Activated T-cell treated with anti-CD3 and anti-CD28 coated beads, Interleukin-2, amount 50 U/mL, for 24 hours (primary cell): ENCODE data around the gene PNN.
"Not testable (repeated sequence)": the region's sequence is repeated elsewhere in the genome, so short reads cannot be mapped to it uniquely, and the experiment has no call there.

ENCODE experiments used
- DNase-seq: peaks from one replicate; pipeline ENCODE4 v3.0.0-alpha.2; 2020
- H3K27ac Mint-ChIP-seq: 2 replicates; pipeline ENCODE4 v1.8.0; 2020; ENCODE audit warnings: mild to moderate bottlenecking, mixed read lengths
- H3K27me3 Mint-ChIP-seq: 2 replicates; pipeline ENCODE4 v1.8.0; 2020; ENCODE audit warnings: mixed read lengths
- H3K36me3 Mint-ChIP-seq: 2 replicates; pipeline ENCODE4 v1.8.0; 2020; ENCODE audit warnings: low read depth, mixed read lengths
- H3K4me1 Mint-ChIP-seq: 2 replicates; pipeline ENCODE4 v1.8.0; 2020; ENCODE audit warnings: low read depth, mixed read lengths
- H3K4me3 Mint-ChIP-seq: 2 replicates; pipeline ENCODE4 v1.8.0; 2020; ENCODE audit warnings: mild to moderate bottlenecking, moderate library complexity, mixed read lengths
- H3K9me3 Mint-ChIP-seq: 2 replicates; pipeline ENCODE4 v1.8.0; 2020; ENCODE audit warnings: mixed read lengths

The PNN gene

GRCh38 chr14:39203659-39204606, 28.9 kb downstream of the PNN start:
- H3K4me3 Mint-ChIP-seq: no peak overlapping the region
- no peak overlapping the region for H3K27ac Mint-ChIP-seq
- no peaks in the 10 kb centered on the region for H3K27me3 Mint-ChIP-seq
- H3K9me3 Mint-ChIP-seq: no peaks in the 10 kb centered on the region
- DNase-seq: no peak
- no peaks in the 10 kb centered on the region for H3K36me3 Mint-ChIP-seq
- H3K4me1 Mint-ChIP-seq: peaks cover 22% of the 10 kb centered on the region

GRCh38 chr14:39207430-39207829, 32.4 kb downstream of the PNN start:
- not testable (repeated sequence) for H3K4me3 Mint-ChIP-seq, H3K9me3 Mint-ChIP-seq, H3K27me3 Mint-ChIP-seq, DNase-seq, H3K36me3 Mint-ChIP-seq
- H3K27ac Mint-ChIP-seq: peak overlapping the region; percentile 16
- peaks cover 22% of the 10 kb centered on the region for H3K4me1 Mint-ChIP-seq

GRCh38 chr14:39211109-39211741, 36.2 kb downstream of the PNN start:
- Mint-ChIP-seq H3K27ac (no peak overlapping the region), H3K27me3 (no peaks in the 10 kb centered on the region), H3K9me3 (no peaks in the 10 kb centered on the region), H3K36me3 (no peaks in the 10 kb centered on the region), H3K4me3 (no peak overlapping the region), H3K4me1 (peaks cover 19% of the 10 kb centered on the region)
- no peak for DNase-seq

GRCh38 chr14:39212034-39212433, 37.0 kb downstream of the PNN start:
- H3K9me3 Mint-ChIP-seq: no peaks in the 10 kb centered on the region
- no peaks in the 10 kb centered on the region for H3K36me3 Mint-ChIP-seq
- no peak overlapping the region for H3K27ac Mint-ChIP-seq
- no peak overlapping the region for H3K4me3 Mint-ChIP-seq
- no peaks in the 10 kb centered on the region for H3K27me3 Mint-ChIP-seq
- DNase-seq: no peak
- peaks cover 18% of the 10 kb centered on the region for H3K4me1 Mint-ChIP-seq

- no peak overlapping the region for H3K27ac Mint-ChIP-seq
- H3K27me3 Mint-ChIP-seq: no peaks in the 10 kb centered on the region
- no peak overlapping the region for H3K4me3 Mint-ChIP-seq
- no peaks in the 10 kb centered on the region for H3K36me3 Mint-ChIP-seq
- H3K9me3 Mint-ChIP-seq: no peaks in the 10 kb centered on the region
- DNase-seq: no peak
- peaks cover 18% of the 10 kb centered on the region for H3K4me1 Mint-ChIP-seq
Measured at GRCh38 chr14:39212693-39213092, 37.6 kb downstream of the PNN start.

GRCh38 chr14:39217214-39217879, 42.3 kb downstream of the PNN start:
- Mint-ChIP-seq H3K27me3 (no peaks in the 10 kb centered on the region), H3K27ac (peak overlapping the region; percentile 63), H3K36me3 (no peaks in the 10 kb centered on the region), H3K4me3 (no peak overlapping the region), H3K9me3 (no peaks in the 10 kb centered on the region), H3K4me1 (peaks cover 23% of the 10 kb centered on the region)
- no peak for DNase-seq

- Mint-ChIP-seq H3K27me3 (no peaks in the 10 kb centered on the region), H3K9me3 (no peaks in the 10 kb centered on the region), H3K36me3 (no peaks in the 10 kb centered on the region), H3K4me1 (peaks cover 23% of the 10 kb centered on the region), H3K4me3 (no peak overlapping the region), H3K27ac (peak overlapping the region; percentile 67)
- no peak for DNase-seq
Measured at GRCh38 chr14:39218171-39218769, 43.2 kb downstream of the PNN start.

- H3K27ac Mint-ChIP-seq: no peak overlapping the region
- no peak overlapping the region for H3K4me3 Mint-ChIP-seq
- H3K27me3 Mint-ChIP-seq: no peaks in the 10 kb centered on the region
- no peaks in the 10 kb centered on the region for H3K36me3 Mint-ChIP-seq
- DNase-seq: no peak
- peaks cover 23% of the 10 kb centered on the region for H3K4me1 Mint-ChIP-seq
- H3K9me3 Mint-ChIP-seq: no peaks in the 10 kb centered on the region
Measured at GRCh38 chr14:39219075-39219499, 44.0 kb downstream of the PNN start.

- H3K27ac Mint-ChIP-seq, DNase-seq, H3K36me3 Mint-ChIP-seq, H3K27me3 Mint-ChIP-seq, H3K9me3 Mint-ChIP-seq, H3K4me3 Mint-ChIP-seq: not testable (repeated sequence)
- peaks cover 25% of the 10 kb centered on the region for H3K4me1 Mint-ChIP-seq
Measured at GRCh38 chr14:39220473-39220872, 45.4 kb downstream of the PNN start.

GRCh38 chr14:39228044-39228443, 53.0 kb downstream of the PNN start:
- Mint-ChIP-seq H3K27ac (peak overlapping the region; percentile 96), H3K27me3 (no peaks in the 10 kb centered on the region), H3K4me3 (no peak overlapping the region), H3K36me3 (no peaks in the 10 kb centered on the region), H3K4me1 (peaks cover 46% of the 10 kb centered on the region), H3K9me3 (no peaks in the 10 kb centered on the region)
- no peak for DNase-seq

GRCh38 chr14:39228509-39229221, 53.6 kb downstream of the PNN start:
- H3K4me3 Mint-ChIP-seq: peak overlapping the region; percentile 49
- H3K4me1 Mint-ChIP-seq: peaks cover 49% of the 10 kb centered on the region
- no peaks in the 10 kb centered on the region for H3K27me3 Mint-ChIP-seq
- DNase-seq: peak; percentile 60
- no peaks in the 10 kb centered on the region for H3K9me3 Mint-ChIP-seq
- H3K27ac Mint-ChIP-seq: peak overlapping the region; percentile 96
- H3K36me3 Mint-ChIP-seq: no peaks in the 10 kb centered on the region

- H3K9me3 Mint-ChIP-seq: no peaks in the 10 kb centered on the region
- peaks cover 52% of the 10 kb centered on the region for H3K4me1 Mint-ChIP-seq
- H3K27me3 Mint-ChIP-seq: no peaks in the 10 kb centered on the region
- no peaks in the 10 kb centered on the region for H3K36me3 Mint-ChIP-seq
- peak; percentile 60 for DNase-seq
- H3K4me3 Mint-ChIP-seq: peak overlapping the region; percentile 49
- H3K27ac Mint-ChIP-seq: peak overlapping the region; percentile 96
Measured at GRCh38 chr14:39229222-39229543, 54.1 kb downstream of the PNN start.

GRCh38 chr14:39229601-39230110, 54.6 kb downstream of the PNN start:
- H3K4me1 Mint-ChIP-seq: peaks cover 52% of the 10 kb centered on the region
- H3K4me3 Mint-ChIP-seq: peak overlapping the region; percentile 21
- no peak for DNase-seq
- no peaks in the 10 kb centered on the region for H3K27me3 Mint-ChIP-seq
- H3K36me3 Mint-ChIP-seq: no peaks in the 10 kb centered on the region
- peak overlapping the region; percentile 96 for H3K27ac Mint-ChIP-seq
- no peaks in the 10 kb centered on the region for H3K9me3 Mint-ChIP-seq
